ENCODE measurements around the gene FBXO44. TPM values are rescaled to one million over a fixed set of nuclear protein-coding genes. Genes with fewer than 3 reads are reported as not detected.

Gene FBXO44
- total RNA-seq, 2 donors from 2014 or later, result 29.1 to 39.1 TPM

GRCh38 chr1:11622398-11622797, 32.3 kb upstream of the FBXO44 start:
- H3K4me3 Mint-ChIP-seq, result no peak overlapping the region
- DNase-seq, result no peak
- H3K27ac Mint-ChIP-seq, result no peak overlapping the region
- WGBS, 2 experiments (ENCODE audit: insufficient coverage in 1 of 2, insufficient read length in 1 of 2), result 78% methylated on average over 3 of the region's 3 CpGs; no CpG with 5 or more reads in 1 of the 2 experiments
- H3K36me3 ChIP-seq (ENCODE audit: control insufficient read depth, insufficient read depth, low read length), result no peaks in the 10 kb centered on the region
- no peaks in the 10 kb centered on the region for H3K9me3 ChIP-seq (ENCODE audit: control insufficient read depth, low read length)
- TF ChIP-seq CTCF (conservative IDR thresholded peaks at IDR 0.05), result no peak
- no peaks in the 10 kb centered on the region for H3K27me3 ChIP-seq (ENCODE audit: control insufficient read depth, insufficient read depth, low read length, poor library complexity, severe bottlenecking)
- H3K36me3 Mint-ChIP-seq (ENCODE audit: low read depth), result no peaks in the 10 kb centered on the region
- H3K27me3 Mint-ChIP-seq (ENCODE audit: insufficient read depth), result peaks cover 4% of the 10 kb centered on the region
- H3K9ac ChIP-seq (ENCODE audit: extremely low read depth, low read length, poor library complexity, severe bottlenecking), result no peak overlapping the region
- H3K27ac ChIP-seq (ENCODE audit: low read depth, low read length), result no peak overlapping the region
- no peaks in the 10 kb centered on the region for H3K4me1 Mint-ChIP-seq
- H3K4me1 ChIP-seq (ENCODE audit: control insufficient read depth, insufficient read depth, low read length), result no peaks in the 10 kb centered on the region
- H3K4me3 ChIP-seq (ENCODE audit: low read length), result no peak overlapping the region
- H3K9me3 Mint-ChIP-seq, result no peaks in the 10 kb centered on the region

- 77 to 79% methylated on average over 8 of the region's 8 CpGs for WGBS, 2 experiments (ENCODE audit: insufficient coverage in 1 of 2, insufficient read length in 1 of 2)
- H3K27ac Mint-ChIP-seq, result no peak overlapping the region
- H3K27me3 ChIP-seq (ENCODE audit: control insufficient read depth, insufficient read depth, low read length, poor library complexity, severe bottlenecking), result no peaks in the 10 kb centered on the region
- H3K36me3 ChIP-seq (ENCODE audit: control insufficient read depth, insufficient read depth, low read length), result no peaks in the 10 kb centered on the region
- no peaks in the 10 kb centered on the region for H3K9me3 ChIP-seq (ENCODE audit: control insufficient read depth, low read length)
- H3K27ac ChIP-seq (ENCODE audit: low read depth, low read length), result no peak overlapping the region
- no peak overlapping the region for H3K4me3 ChIP-seq (ENCODE audit: low read length)
- H3K4me3 Mint-ChIP-seq, result no peak overlapping the region
- H3K27me3 Mint-ChIP-seq (ENCODE audit: insufficient read depth), result peaks cover 6% of the 10 kb centered on the region
- TF ChIP-seq CTCF (conservative IDR thresholded peaks at IDR 0.05), result no peak
- H3K4me1 ChIP-seq (ENCODE audit: control insufficient read depth, insufficient read depth, low read length), result no peaks in the 10 kb centered on the region
- no peak overlapping the region for H3K9ac ChIP-seq (ENCODE audit: extremely low read depth, low read length, poor library complexity, severe bottlenecking)
- DNase-seq, result no peak
- no peaks in the 10 kb centered on the region for H3K36me3 Mint-ChIP-seq (ENCODE audit: low read depth)
- no peaks in the 10 kb centered on the region for H3K9me3 Mint-ChIP-seq
- no peaks in the 10 kb centered on the region for H3K4me1 Mint-ChIP-seq
These were observed 31.0 kb upstream of the FBXO44 start for GRCh38 chr1:11623702-11624101.

- Mint-ChIP-seq H3K27me3 (ENCODE audit: insufficient read depth) (peaks cover 8% of the 10 kb centered on the region), H3K36me3 (ENCODE audit: low read depth) (no peaks in the 10 kb centered on the region), H3K4me1 (no peaks in the 10 kb centered on the region), H3K27ac (no peak overlapping the region), H3K9me3 (no peaks in the 10 kb centered on the region), H3K4me3 (no peak overlapping the region)
- H3K36me3 ChIP-seq (ENCODE audit: control insufficient read depth, insufficient read depth, low read length), result no peaks in the 10 kb centered on the region
- H3K27me3 ChIP-seq (ENCODE audit: control insufficient read depth, insufficient read depth, low read length, poor library complexity, severe bottlenecking), result no peaks in the 10 kb centered on the region
- no peak overlapping the region for H3K4me3 ChIP-seq (ENCODE audit: low read length)
- 92% methylated on average over 3 of the region's 3 CpGs; no CpG with 5 or more reads in 1 of the 2 experiments for WGBS, 2 experiments (ENCODE audit: insufficient coverage in 1 of 2, insufficient read length in 1 of 2)
- H3K4me1 ChIP-seq (ENCODE audit: control insufficient read depth, insufficient read depth, low read length), result no peaks in the 10 kb centered on the region
- H3K27ac ChIP-seq (ENCODE audit: low read depth, low read length), result no peak overlapping the region
- no peak overlapping the region for H3K9ac ChIP-seq (ENCODE audit: extremely low read depth, low read length, poor library complexity, severe bottlenecking)
- no peaks in the 10 kb centered on the region for H3K9me3 ChIP-seq (ENCODE audit: control insufficient read depth, low read length)
- TF ChIP-seq CTCF (conservative IDR thresholded peaks at IDR 0.05), result no peak
- no peak for DNase-seq
These were observed 28.1 kb upstream of the FBXO44 start for GRCh38 chr1:11626551-11626950.
